NCI-H1417 treated with DMSO at 0.1 percent for 48 hours (cell line): Measurements from ENCODE around the gene NHLH2.
A peak's percentile ranks its signal among the peaks of the same experiment; 100 is the strongest.

Experiments
- DNase-seq: peaks from one replicate; lab custom pipeline; 2025; lab: John Stamatoyannopoulos, UW

Gene NHLH2

GRCh38 chr1:115838431-115839028, 2.4 kb downstream of the NHLH2 start:
- DNase-seq, result no peak

GRCh38 chr1:115837740-115838421, 3.0 kb downstream of the NHLH2 start:
- DNase-seq, result no peak

GRCh38 chr1:115837341-115837739, 3.6 kb downstream of the NHLH2 start:
- DNase-seq, result no peak

GRCh38 chr1:115833856-115834255, 7.1 kb downstream of the NHLH2 start:
- DNase-seq, result no peak

GRCh38 chr1:115832651-115833050, 8.3 kb downstream of the NHLH2 start:
- DNase-seq, result no peak

GRCh38 chr1:115830963-115831362, 10.0 kb downstream of the NHLH2 start:
- DNase-seq, result no peak

GRCh38 chr1:115829947-115830346, 11.0 kb downstream of the NHLH2 start:
- DNase-seq, result no peak

- no peak for DNase-seq
Observed at GRCh38 chr1:115829023-115829674, 11.8 kb downstream of the NHLH2 start.

GRCh38 chr1:115828101-115829022, 12.6 kb downstream of the NHLH2 start:
- DNase-seq, result no peak

GRCh38 chr1:115827452-115828044, 13.4 kb downstream of the NHLH2 start:
- no peak for DNase-seq

- DNase-seq, result no peak
Observed at GRCh38 chr1:115826628-115827027, 14.3 kb downstream of the NHLH2 start.

- DNase-seq, result no peak
Observed at GRCh38 chr1:115822117-115822516, 18.8 kb downstream of the NHLH2 start.

GRCh38 chr1:115815694-115816093, 25.2 kb downstream of the NHLH2 start:
- no peak for DNase-seq

GRCh38 chr1:115814685-115815398, 26.1 kb downstream of the NHLH2 start:
- DNase-seq, result no peak

- DNase-seq, result no peak
Observed at GRCh38 chr1:115813727-115814126, 27.2 kb downstream of the NHLH2 start.

- no peak for DNase-seq
Observed at GRCh38 chr1:115811140-115811828, 29.6 kb downstream of the NHLH2 start.

- DNase-seq, result no peak
Observed at GRCh38 chr1:115810609-115811008, 30.3 kb downstream of the NHLH2 start.

GRCh38 chr1:115809847-115810246, 31.1 kb downstream of the NHLH2 start:
- no peak for DNase-seq

GRCh38 chr1:115809076-115809475, 31.9 kb downstream of the NHLH2 start:
- DNase-seq, result no peak

GRCh38 chr1:115807723-115808122, 33.2 kb downstream of the NHLH2 start:
- peak; percentile 21 for DNase-seq

- no peak for DNase-seq
Observed at GRCh38 chr1:115805597-115805996, 35.3 kb downstream of the NHLH2 start.
